ENCODE results near the gene ANKDD1B. TPM values are rescaled to one million over a fixed set of nuclear protein-coding genes. Genes with fewer than 3 reads are reported as not detected.
A peak's percentile ranks its signal among the peaks of the same experiment; 100 is the strongest.
"Not testable (repeated sequence)": the region's sequence is repeated elsewhere in the genome, so short reads cannot be mapped to it uniquely, and the experiment has no call there.

The ANKDD1B gene
- total RNA-seq, 1 donor, result 0.72 TPM

- Histone ChIP-seq H3K4me2 (ENCODE audit: insufficient read depth, low read length) (no peak overlapping the region), H3K36me3 (ENCODE audit: insufficient read depth, low read length) (no peaks in the 10 kb centered on the region), H3K27ac (ENCODE audit: low read depth, low read length) (no peak overlapping the region), H3K9me3 (ENCODE audit: low read depth, low read length) (no peaks in the 10 kb centered on the region), H4K20me1 (ENCODE audit: insufficient read depth, low read length) (no peaks in the 10 kb centered on the region), H3K4me3 (ENCODE audit: insufficient read depth, low read length) (no peak overlapping the region), H3K4me1 (ENCODE audit: insufficient read depth, low read length) (peaks cover 4% of the 10 kb centered on the region), H3K79me2 (ENCODE audit: insufficient read depth, low read length) (no peaks in the 10 kb centered on the region), H2AFZ (ENCODE audit: low read length) (no peak overlapping the region), H3K27me3 (ENCODE audit: insufficient read depth, low read length) (no peaks in the 10 kb centered on the region)
- TF ChIP-seq, protein P1, sequence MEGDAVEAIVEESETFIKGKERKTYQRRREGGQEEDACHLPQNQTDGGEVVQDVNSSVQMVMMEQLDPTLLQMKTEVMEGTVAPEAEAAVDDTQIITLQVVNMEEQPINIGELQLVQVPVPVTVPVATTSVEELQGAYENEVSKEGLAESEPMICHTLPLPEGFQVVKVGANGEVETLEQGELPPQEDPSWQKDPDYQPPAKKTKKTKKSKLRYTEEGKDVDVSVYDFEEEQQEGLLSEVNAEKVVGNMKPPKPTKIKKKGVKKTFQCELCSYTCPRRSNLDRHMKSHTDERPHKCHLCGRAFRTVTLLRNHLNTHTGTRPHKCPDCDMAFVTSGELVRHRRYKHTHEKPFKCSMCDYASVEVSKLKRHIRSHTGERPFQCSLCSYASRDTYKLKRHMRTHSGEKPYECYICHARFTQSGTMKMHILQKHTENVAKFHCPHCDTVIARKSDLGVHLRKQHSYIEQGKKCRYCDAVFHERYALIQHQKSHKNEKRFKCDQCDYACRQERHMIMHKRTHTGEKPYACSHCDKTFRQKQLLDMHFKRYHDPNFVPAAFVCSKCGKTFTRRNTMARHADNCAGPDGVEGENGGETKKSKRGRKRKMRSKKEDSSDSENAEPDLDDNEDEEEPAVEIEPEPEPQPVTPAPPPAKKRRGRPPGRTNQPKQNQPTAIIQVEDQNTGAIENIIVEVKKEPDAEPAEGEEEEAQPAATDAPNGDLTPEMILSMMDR (IDR thresholded peaks at IDR 0.05; ENCODE audit: extremely low read depth, low read depth, low read length), result no peak
- no peak for DNase-seq (ENCODE audit: insufficient read length, low spot score, missing footprints)
Measured at GRCh38 chr5:75608870-75609269, 2.4 kb upstream of the ANKDD1B start.

- no peak for DNase-seq (ENCODE audit: insufficient read length, low spot score, missing footprints)
- no peaks in the 10 kb centered on the region for H3K79me2 ChIP-seq (ENCODE audit: insufficient read depth, low read length)
- no peak overlapping the region for H3K27ac ChIP-seq (ENCODE audit: low read depth, low read length)
- H3K4me3 ChIP-seq (ENCODE audit: insufficient read depth, low read length), result no peak overlapping the region
- TF ChIP-seq, protein P1 (IDR thresholded peaks at IDR 0.05; ENCODE audit: extremely low read depth, low read depth, low read length), result no peak
- H2AFZ ChIP-seq (ENCODE audit: low read length), result no peak overlapping the region
- H4K20me1 ChIP-seq (ENCODE audit: insufficient read depth, low read length), result no peaks in the 10 kb centered on the region
- no peaks in the 10 kb centered on the region for H3K36me3 ChIP-seq (ENCODE audit: insufficient read depth, low read length)
- no peaks in the 10 kb centered on the region for H3K9me3 ChIP-seq (ENCODE audit: low read depth, low read length)
- H3K4me2 ChIP-seq (ENCODE audit: insufficient read depth, low read length), result no peak overlapping the region
- peaks cover 3% of the 10 kb centered on the region for H3K4me1 ChIP-seq (ENCODE audit: insufficient read depth, low read length)
- H3K27me3 ChIP-seq (ENCODE audit: insufficient read depth, low read length), result no peaks in the 10 kb centered on the region
Measured at GRCh38 chr5:75610201-75610600, 1.1 kb upstream of the ANKDD1B start.

- H2AFZ ChIP-seq (ENCODE audit: low read length); H3K36me3 ChIP-seq (ENCODE audit: insufficient read depth, low read length); H3K79me2 ChIP-seq (ENCODE audit: insufficient read depth, low read length); H4K20me1 ChIP-seq (ENCODE audit: insufficient read depth, low read length); H3K27ac ChIP-seq (ENCODE audit: low read depth, low read length); H3K4me1 ChIP-seq (ENCODE audit: insufficient read depth, low read length); H3K9me3 ChIP-seq (ENCODE audit: low read depth, low read length); H3K27me3 ChIP-seq (ENCODE audit: insufficient read depth, low read length); DNase-seq (ENCODE audit: insufficient read length, low spot score, missing footprints): not testable (repeated sequence)
- peak overlapping the region; percentile 79 for H3K4me3 ChIP-seq (ENCODE audit: insufficient read depth, low read length)
- H3K4me2 ChIP-seq (ENCODE audit: insufficient read depth, low read length), result peak overlapping the region; percentile 95
Measured at GRCh38 chr5:75610859-75611310, 368 bp upstream of the ANKDD1B start.

DNA sequence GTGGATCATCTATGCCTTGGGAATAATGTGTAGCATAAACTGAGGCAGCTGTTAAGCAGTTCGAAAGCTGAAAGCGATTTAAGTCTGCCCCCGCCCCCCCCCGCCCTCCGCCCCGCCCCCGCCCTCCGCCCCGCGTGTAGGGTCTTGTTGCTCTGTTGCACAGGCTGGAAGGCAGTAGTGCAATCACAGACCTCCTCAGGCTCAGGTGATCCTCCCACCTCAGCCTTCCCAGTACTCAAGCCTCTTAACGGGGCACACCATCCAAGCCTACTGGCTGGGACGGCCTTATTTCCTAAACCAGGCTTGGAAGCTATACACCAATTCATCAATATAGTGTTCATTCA lies 945 bp downstream of the ANKDD1B start:
- Histone ChIP-seq H3K27ac (ENCODE audit: low read depth, low read length) (no peak overlapping the region), H3K27me3 (ENCODE audit: insufficient read depth, low read length) (no peaks in the 10 kb centered on the region), H3K4me3 (ENCODE audit: insufficient read depth, low read length) (peak overlapping the region; percentile 79), H3K79me2 (ENCODE audit: insufficient read depth, low read length) (no peaks in the 10 kb centered on the region), H3K4me1 (ENCODE audit: insufficient read depth, low read length) (peaks cover 3% of the 10 kb centered on the region), H4K20me1 (ENCODE audit: insufficient read depth, low read length) (no peaks in the 10 kb centered on the region), H2AFZ (ENCODE audit: low read length) (no peak overlapping the region), H3K9me3 (ENCODE audit: low read depth, low read length) (no peaks in the 10 kb centered on the region), H3K36me3 (ENCODE audit: insufficient read depth, low read length) (no peaks in the 10 kb centered on the region), H3K4me2 (ENCODE audit: insufficient read depth, low read length) (peak overlapping the region; percentile 95)
- TF ChIP-seq, protein P1 (IDR thresholded peaks at IDR 0.05; ENCODE audit: extremely low read depth, low read depth, low read length), result no peak
- DNase-seq (ENCODE audit: insufficient read length, low spot score, missing footprints), result no peak
